SHP77 treated with DMSO at 0.1 percent for 48 hours (cell line): Measurements from ENCODE around the gene USP25.

Source experiments
- DNase-seq: peaks from one replicate; lab custom pipeline; 2025; lab: John Stamatoyannopoulos, UW

Gene USP25

DNA sequence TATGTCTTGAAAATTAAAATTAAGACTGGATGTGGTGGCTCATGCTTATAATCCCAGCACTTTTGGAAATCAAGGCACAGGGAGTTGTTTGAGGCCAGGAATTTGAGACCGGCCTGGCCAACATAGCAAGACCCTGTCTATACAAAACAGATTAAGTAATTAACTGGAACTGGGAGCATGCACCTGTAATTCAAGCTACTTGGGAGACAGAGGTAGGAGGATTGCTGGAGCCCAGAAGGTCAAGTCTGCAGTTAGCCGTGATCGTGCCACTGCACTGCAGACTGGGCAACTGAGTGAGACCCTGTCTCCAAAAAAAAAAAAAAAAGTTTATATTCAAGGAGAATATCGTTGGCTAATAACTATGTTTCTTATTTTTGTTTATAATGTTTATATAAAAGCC lies 139.2 kb downstream of the USP25 start:
- DNase-seq, result no peak

DNA sequence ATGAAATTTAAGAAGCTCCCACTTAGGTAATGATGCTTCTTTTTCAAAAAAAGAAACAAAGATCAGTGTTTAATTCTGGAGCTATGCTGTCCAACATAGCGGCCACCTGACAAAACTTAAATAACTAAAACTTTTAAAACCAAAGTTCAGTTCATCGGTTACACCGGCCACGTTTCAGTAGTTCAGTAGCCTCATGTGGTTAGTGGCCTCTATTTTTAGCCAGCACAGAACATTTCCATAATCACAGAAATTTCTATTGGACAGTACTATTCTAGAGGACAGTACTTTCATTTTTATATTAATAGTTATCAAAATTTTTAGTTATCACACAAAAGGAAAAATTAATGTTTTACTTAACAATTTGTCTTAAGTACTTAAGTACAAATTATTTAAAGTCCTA lies 141.0 kb downstream of the USP25 start:
- no peak for DNase-seq

GRCh38 chr21:15872236-15872635 lies 142.5 kb downstream of the USP25 start:
- DNase-seq, result no peak

DNA sequence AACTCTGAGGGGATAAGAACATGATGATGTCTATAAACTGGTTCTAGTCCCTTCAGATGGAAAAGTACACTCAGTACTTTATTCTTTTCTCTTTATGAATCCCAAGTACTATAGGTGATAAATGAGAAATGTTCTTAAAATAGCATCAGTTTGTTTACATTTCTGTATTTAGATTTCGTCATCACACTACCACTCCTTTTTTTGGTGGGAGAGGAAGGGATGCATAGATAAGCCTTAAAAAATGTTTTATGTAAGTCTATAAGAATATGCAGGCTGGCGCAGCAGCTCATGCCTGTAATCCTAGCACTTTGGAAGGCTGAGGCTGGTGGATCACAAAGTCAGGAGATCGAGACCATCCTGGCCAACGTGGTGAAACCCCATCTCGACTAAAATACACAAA lies 144.8 kb downstream of the USP25 start:
- no peak for DNase-seq

GRCh38 chr21:15875286-15875685 lies 145.5 kb downstream of the USP25 start:
- DNase-seq, result no peak

DNA sequence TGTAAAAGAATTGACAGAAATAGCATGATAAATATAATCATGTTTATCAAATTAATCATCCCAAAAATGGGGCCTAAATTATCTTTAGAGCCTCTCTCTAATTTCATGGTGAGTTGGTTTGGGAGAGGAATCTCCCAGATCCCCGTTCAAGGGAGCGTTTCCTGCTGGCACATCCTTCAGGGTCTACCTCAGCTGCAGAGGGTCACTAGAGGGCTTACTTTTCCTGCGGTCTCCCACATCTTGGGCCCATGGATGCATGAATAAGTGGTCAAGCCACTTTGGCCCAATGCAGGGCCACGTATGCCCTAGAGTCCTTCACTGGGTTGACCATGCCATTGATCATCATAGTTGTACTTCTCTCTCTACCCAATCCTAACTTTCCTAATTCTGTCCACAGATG lies 164.1 kb downstream of the USP25 start:
- DNase-seq, result no peak

DNA sequence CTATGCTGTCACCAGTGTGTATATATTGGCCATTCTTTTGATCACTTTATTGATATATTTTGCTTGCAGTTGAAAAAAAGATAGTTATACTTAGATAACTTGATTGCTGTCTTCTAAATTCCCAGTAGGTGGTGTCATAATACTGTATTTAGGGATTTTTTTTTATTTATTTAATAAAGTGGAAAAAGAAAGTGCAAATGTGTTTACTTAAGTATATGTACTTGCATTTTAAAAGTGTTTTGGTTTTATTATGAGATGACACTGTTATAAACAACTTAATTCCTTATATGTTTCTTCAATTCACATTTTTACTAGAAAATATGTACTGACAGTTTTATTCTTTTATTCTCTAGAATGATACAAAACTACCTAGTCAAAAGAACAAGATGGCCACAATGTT lies 164.8 kb downstream of the USP25 start:
- no peak for DNase-seq

- no peak for DNase-seq
These were observed 165.6 kb downstream of the USP25 start for GRCh38 chr21:15895142-15896106.

DNA sequence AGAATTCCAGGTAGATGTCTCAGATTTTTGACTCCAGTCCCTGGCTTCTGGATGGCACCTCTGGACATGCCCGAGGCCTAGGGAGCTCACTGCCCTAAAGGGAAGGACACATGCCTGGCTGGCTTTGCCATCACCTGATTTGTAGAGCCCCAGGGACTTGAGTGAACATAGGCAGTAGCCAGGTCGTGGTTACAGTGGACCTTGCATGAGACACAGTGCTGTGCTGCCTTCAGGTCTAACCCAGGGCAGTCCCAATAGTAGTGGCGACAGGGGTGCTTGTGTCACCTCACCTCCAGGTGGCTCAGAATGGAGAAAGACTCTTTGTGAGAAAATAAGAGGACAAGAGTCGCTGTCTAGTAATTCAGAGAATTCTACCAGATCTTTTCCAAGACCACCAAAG lies 166.7 kb downstream of the USP25 start:
- DNase-seq, result no peak

DNA sequence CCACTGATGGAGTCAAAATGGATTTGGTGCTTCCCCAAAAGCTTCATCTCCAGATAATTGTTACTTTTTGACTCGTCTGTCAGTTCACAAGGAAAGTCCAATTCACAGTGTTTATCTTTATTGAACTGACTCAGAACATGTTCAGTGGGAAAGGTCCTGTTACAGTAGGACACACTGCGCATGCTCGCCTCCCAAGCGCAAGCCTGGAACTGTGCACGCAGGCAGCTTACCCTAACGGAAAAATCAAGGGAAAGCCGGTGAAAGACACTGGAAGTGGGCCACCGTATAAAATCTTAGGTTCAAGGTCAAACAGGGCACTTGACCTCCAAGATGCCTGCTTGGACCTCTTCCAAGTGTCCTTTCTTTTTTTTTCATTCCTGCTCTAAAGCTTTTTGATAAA lies 174.6 kb downstream of the USP25 start:
- no peak for DNase-seq

- no peak for DNase-seq
These were observed 178.4 kb downstream of the USP25 start for GRCh38 chr21:15908187-15908586.

DNA sequence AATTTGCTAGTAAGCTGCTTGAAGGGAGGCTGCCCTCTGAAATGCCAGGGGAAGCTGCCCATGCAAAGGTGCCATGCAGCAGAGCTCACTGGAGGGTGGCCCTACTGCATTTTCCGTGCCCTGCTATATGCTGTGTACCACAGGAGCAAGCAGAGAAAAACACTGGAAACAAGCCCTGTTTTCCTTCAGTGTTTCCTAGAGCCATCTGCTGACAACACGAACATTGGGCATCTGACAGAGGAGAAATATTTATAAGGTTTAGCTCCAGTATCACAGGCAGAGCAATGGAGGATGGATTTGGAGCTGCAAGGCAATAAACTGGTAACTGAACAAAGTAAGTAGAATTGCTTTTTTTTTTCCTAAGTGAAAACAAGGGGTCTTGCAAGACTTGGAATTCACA lies 198.4 kb downstream of the USP25 start:
- DNase-seq, result no peak

GRCh38 chr21:15928686-15929425 lies 199.1 kb downstream of the USP25 start:
- no peak for DNase-seq

DNA sequence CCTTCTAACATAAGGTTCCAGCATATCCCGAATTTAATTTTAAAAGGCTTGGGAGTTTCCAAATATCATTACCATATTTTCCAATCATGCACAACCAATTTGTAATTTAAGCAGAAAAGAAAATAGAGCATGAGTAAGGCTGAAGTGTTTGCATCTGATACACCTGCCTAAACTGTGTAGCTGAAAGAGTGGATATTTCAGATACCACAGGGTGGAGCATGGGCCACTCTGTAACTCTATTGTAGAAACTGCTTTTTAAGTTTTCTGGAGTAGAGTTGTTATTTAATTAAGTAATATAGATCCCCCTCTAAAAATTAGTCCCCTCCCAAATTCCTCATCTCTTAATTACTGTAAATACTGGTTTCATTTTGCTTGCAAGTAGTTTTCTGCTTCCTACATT lies 199.8 kb downstream of the USP25 start:
- DNase-seq, result no peak
